ENCODE results near the gene PPM1D.

DNA sequence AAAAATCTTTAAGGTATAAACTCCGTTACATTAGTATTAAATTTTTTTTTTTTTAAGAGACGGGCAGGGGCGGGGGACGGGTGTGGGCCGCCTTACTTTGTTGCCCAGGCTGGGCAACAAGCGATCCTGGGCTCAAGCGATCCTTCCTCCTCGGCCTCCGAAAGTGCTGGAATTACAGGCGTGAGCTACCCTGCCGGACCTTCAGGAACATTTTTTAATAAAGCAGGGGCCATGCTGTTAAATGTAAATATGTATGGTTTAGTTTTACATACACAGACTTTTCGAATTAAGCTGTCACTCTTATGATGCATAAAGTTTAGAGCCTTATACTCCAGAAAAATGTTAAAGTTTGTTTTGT, 2.4 kb downstream of the PPM1D start:
- TF ChIP-seq, protein P1, sequence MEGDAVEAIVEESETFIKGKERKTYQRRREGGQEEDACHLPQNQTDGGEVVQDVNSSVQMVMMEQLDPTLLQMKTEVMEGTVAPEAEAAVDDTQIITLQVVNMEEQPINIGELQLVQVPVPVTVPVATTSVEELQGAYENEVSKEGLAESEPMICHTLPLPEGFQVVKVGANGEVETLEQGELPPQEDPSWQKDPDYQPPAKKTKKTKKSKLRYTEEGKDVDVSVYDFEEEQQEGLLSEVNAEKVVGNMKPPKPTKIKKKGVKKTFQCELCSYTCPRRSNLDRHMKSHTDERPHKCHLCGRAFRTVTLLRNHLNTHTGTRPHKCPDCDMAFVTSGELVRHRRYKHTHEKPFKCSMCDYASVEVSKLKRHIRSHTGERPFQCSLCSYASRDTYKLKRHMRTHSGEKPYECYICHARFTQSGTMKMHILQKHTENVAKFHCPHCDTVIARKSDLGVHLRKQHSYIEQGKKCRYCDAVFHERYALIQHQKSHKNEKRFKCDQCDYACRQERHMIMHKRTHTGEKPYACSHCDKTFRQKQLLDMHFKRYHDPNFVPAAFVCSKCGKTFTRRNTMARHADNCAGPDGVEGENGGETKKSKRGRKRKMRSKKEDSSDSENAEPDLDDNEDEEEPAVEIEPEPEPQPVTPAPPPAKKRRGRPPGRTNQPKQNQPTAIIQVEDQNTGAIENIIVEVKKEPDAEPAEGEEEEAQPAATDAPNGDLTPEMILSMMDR (tag by site-specific recombination; IDR thresholded peaks at IDR 0.05), result no peak
- TF ChIP-seq REST (tag by site-specific recombination; IDR thresholded peaks at IDR 0.05), result no peak
- TF ChIP-seq SETDB1 (IDR thresholded peaks at IDR 0.05; ENCODE audit: insufficient read length, low read length), result no peak
- TF ChIP-seq SP2 (tag by site-specific recombination; IDR thresholded peaks at IDR 0.05), result no peak
- no peak for TF ChIP-seq PATZ1 (tag by site-specific recombination; IDR thresholded peaks at IDR 0.05)
- no peak for TF ChIP-seq ZBTB7A (tag by site-specific recombination; IDR thresholded peaks at IDR 0.05; ENCODE audit: low read depth)
- no peak for TF ChIP-seq ZNF791 (tag by site-specific recombination; IDR thresholded peaks at IDR 0.05)

All from HEK293 (cell line).